ENCODE measurements around the gene LMNB1. TPM values are rescaled to one million over a fixed set of nuclear protein-coding genes. Genes with fewer than 3 reads are reported as not detected.

Gene LMNB1
- total RNA-seq, 1 experiment from 2014 or later, result 49.8 TPM

- Histone ChIP-seq H3K4me2 (ENCODE audit: low read depth, low read length, poor library complexity, severe bottlenecking) (no peak overlapping the region), H3K9ac (ENCODE audit: low read length) (no peak overlapping the region), H3K4me3 (ENCODE audit: low read length) (no peak overlapping the region), H3K27ac (ENCODE audit: low read length) (no peak overlapping the region), H3K9me3 (ENCODE audit: low read length) (no peaks in the 10 kb centered on the region), H3K79me2 (ENCODE audit: low read length) (no peaks in the 10 kb centered on the region), H2AFZ (ENCODE audit: low read length) (no peak overlapping the region), H3K36me3 (ENCODE audit: insufficient read depth, low read length) (no peaks in the 10 kb centered on the region), H3K4me1 (ENCODE audit: low read length) (peaks cover 8% of the 10 kb centered on the region), H3K9me2 (replicated peaks; ENCODE audit: insufficient read depth, low read length) (no peaks in the 10 kb centered on the region), H3K27me3 (ENCODE audit: low read length) (no peaks in the 10 kb centered on the region), H4K20me1 (ENCODE audit: insufficient read depth, low read depth, low read length) (no peaks in the 10 kb centered on the region)
- DNase-seq, result no peak
Measured at GRCh38 chr5:126883564-126884245, 106.8 kb downstream of the LMNB1 start.

GRCh38 chr5:126884269-126884819 lies 107.4 kb downstream of the LMNB1 start:
- no peaks in the 10 kb centered on the region; the same call in 1 of the 2 replicates for H3K79me2 ChIP-seq (ENCODE audit: low read length)
- H4K20me1 ChIP-seq (ENCODE audit: insufficient read depth, low read depth, low read length), result no peaks in the 10 kb centered on the region
- no peak overlapping the region for H2AFZ ChIP-seq (ENCODE audit: low read length)
- peaks cover 2% of the 10 kb centered on the region; the same call in 1 of the 2 replicates for H3K36me3 ChIP-seq (ENCODE audit: insufficient read depth, low read length)
- H3K27me3 ChIP-seq (ENCODE audit: low read length), result no peaks in the 10 kb centered on the region
- no peak overlapping the region for H3K9ac ChIP-seq (ENCODE audit: low read length)
- H3K9me3 ChIP-seq (ENCODE audit: low read length), result no peaks in the 10 kb centered on the region
- H3K4me3 ChIP-seq (ENCODE audit: low read length), result no peak overlapping the region
- H3K27ac ChIP-seq (ENCODE audit: low read length), result no peak overlapping the region
- H3K4me1 ChIP-seq (ENCODE audit: low read length), result peaks cover 8% of the 10 kb centered on the region
- no peak for DNase-seq
- no peak overlapping the region for H3K4me2 ChIP-seq (ENCODE audit: low read depth, low read length, poor library complexity, severe bottlenecking)
- H3K9me2 ChIP-seq (replicated peaks; ENCODE audit: insufficient read depth, low read length), result no peaks in the 10 kb centered on the region

Small RNA genes lying within 50 kb of the gene (small RNA-seq; reads per million reads assigned to genes)
- not detected for gene RNU6-752P

Other genes starting within 250 kb of the LMNB1 start
- gene ALDH7A1, start 181.9 kb upstream of the LMNB1 start, total RNA-seq (2014; rRNA removed; shearing (Covaris generic); ENCODE audit: low replicate concordance), result not detected in 2 replicates
- gene PHAX, start 176.2 kb upstream of the LMNB1 start, total RNA-seq (2014; rRNA removed; shearing (Covaris generic); ENCODE audit: low replicate concordance), result 15.2 and 26.1 TPM in 2 replicates

All from Karpas-422 (cell line).